Chondrocyte (in vitro differentiated cells): ENCODE measurements around the gene CHRNE. TPM values are rescaled to one million over a fixed set of nuclear protein-coding genes. Genes with fewer than 3 reads are reported as not detected.
A peak's percentile ranks its signal among the peaks of the same experiment; 100 is the strongest.

Experiments
- DNase-seq: peaks from one replicate; pipeline ENCODE4 v3.0.0; 2021; ENCODE audit warnings: mixed read lengths, low spot score
- H3K27ac Mint-ChIP-seq: one replicate; pipeline ENCODE4 v1.8.0; 2021; ENCODE audit warnings: mild to moderate bottlenecking, moderate library complexity, mixed read lengths; ENCODE audit not compliant: unreplicated experiment
- H3K27me3 Mint-ChIP-seq: 2 replicates; pipeline ENCODE4 v1.8.0; 2021; ENCODE audit warnings: low read depth, mixed read lengths
- H3K36me3 Mint-ChIP-seq: 2 replicates; pipeline ENCODE4 v1.8.0; 2021; ENCODE audit warnings: low read depth, mixed read lengths
- H3K4me1 Mint-ChIP-seq: 2 replicates; pipeline ENCODE4 v1.8.0; 2021; ENCODE audit warnings: low read depth, mild to moderate bottlenecking, mixed read lengths
- H3K4me3 Mint-ChIP-seq: one replicate; pipeline ENCODE4 v1.8.0; 2021; ENCODE audit warnings: mild to moderate bottlenecking, moderate library complexity, mixed read lengths; ENCODE audit not compliant: unreplicated experiment
- H3K9me3 Mint-ChIP-seq: 2 replicates; pipeline ENCODE4 v1.8.0; 2021; ENCODE audit warnings: low read depth, mixed read lengths
- total RNA-seq: library from RNA; stranded (reverse); gene quantifications from 3 replicates; pipeline ENCODE4 v1.2.1, GENCODE V29; 2021
- TF ChIP-seq, protein P1 (sequence below): fragments of 200-600 bp; sonication (generic); IDR thresholded peaks from 2 replicates; pipeline ENCODE4 v1.5.0; 2021; ENCODE audit warnings: antibody characterized with exemption, mild to moderate bottlenecking, moderate library complexity

Gene CHRNE
- total RNA-seq, 1 donor from 2014 or later = 0.35 TPM

DNA sequence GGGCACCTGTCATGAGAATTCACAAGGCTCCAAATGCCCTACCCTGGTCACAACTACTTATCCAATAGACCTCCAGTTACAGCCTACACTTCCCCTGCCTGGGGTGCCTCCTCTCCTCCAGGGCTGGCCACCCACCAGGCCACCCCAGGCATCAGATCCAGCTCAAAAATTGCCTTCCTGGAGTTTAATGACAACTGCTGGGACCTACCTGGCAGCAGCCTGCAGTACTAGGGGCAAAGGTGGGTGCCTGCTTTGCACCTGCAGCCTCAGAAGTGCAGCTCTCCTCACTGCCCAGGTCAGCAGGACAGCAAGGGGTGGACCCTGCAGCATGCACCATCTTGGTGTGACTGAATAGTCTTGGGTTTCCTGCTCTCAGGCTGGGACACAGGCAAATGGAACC is 32.8 kb upstream of the CHRNE start:
- TF ChIP-seq, protein P1, sequence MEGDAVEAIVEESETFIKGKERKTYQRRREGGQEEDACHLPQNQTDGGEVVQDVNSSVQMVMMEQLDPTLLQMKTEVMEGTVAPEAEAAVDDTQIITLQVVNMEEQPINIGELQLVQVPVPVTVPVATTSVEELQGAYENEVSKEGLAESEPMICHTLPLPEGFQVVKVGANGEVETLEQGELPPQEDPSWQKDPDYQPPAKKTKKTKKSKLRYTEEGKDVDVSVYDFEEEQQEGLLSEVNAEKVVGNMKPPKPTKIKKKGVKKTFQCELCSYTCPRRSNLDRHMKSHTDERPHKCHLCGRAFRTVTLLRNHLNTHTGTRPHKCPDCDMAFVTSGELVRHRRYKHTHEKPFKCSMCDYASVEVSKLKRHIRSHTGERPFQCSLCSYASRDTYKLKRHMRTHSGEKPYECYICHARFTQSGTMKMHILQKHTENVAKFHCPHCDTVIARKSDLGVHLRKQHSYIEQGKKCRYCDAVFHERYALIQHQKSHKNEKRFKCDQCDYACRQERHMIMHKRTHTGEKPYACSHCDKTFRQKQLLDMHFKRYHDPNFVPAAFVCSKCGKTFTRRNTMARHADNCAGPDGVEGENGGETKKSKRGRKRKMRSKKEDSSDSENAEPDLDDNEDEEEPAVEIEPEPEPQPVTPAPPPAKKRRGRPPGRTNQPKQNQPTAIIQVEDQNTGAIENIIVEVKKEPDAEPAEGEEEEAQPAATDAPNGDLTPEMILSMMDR = no peak
- peaks cover 23% of the 10 kb centered on the region for H3K4me1 Mint-ChIP-seq
- H3K9me3 Mint-ChIP-seq = no peaks in the 10 kb centered on the region
- H3K27me3 Mint-ChIP-seq = no peaks in the 10 kb centered on the region
- H3K4me3 Mint-ChIP-seq = no peak overlapping the region
- H3K36me3 Mint-ChIP-seq = no peaks in the 10 kb centered on the region
- no peak for DNase-seq
- H3K27ac Mint-ChIP-seq = no peak overlapping the region

DNA sequence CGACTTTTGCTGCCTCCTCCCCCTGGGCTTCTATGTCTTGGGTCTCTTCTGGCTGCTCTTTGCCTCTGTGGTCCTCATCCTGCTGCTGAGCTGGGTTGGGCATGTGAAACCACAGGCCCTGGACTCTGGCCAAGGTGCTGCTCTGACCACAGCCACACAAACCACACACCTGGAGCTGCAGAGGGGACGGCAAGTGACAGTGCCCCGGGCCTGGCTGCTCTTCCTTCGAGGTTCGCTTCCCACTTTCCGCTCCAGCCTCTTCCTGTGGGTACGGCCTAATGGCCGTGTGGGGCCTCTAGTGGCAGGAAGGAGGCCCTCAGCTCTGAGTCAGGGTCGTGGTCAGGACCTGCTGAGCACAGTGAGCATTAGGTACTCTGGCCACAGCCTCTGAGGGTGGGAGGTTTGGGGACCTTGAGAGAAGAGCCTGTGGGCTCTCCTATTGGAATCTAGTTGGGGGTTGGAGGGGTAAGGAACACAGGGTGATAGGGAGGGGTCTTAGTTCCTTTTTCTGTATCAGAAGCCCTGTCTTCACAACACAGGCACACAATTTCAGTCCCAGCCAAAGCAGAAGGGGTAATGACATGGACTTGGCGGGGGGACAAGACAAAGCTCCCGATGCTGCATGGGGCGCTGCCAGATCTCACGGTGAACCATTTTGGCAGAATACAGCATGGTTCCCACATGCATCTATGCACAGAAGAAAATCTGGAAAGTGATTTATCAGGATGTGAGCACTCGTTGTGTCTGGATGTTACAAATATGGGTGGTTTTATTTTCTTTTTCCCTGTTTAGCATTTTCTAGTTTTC is 31.5 kb upstream of the CHRNE start:
- H3K9me3 Mint-ChIP-seq = no peaks in the 10 kb centered on the region
- H3K27me3 Mint-ChIP-seq = no peaks in the 10 kb centered on the region
- H3K27ac Mint-ChIP-seq = peak overlapping the region; percentile 55
- no peak for DNase-seq
- TF ChIP-seq, protein P1 = peak; percentile 49
- H3K4me1 Mint-ChIP-seq = peaks cover 22% of the 10 kb centered on the region
- H3K36me3 Mint-ChIP-seq = no peaks in the 10 kb centered on the region
- H3K4me3 Mint-ChIP-seq = no peak overlapping the region

DNA sequence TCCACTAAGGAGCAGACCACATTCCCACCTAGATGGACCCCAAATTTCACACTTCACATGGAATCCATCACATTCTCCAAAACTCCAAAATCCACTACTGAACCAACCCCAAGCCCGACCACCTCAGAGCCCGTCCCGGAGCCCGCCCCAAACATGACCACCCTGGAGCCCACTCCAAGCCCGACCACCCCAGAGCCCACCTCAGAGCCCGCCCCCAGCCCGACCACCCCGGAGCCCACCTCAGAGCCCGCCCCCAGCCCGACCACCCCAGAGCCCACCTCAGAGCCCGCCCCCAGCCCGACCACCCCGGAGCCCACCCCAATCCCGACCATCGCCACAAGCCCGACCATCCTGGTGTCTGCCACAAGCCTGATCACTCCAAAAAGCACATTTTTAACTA is 30.7 kb upstream of the CHRNE start:
- no peak for DNase-seq
- no peak overlapping the region for H3K27ac Mint-ChIP-seq
- peaks cover 14% of the 10 kb centered on the region for H3K4me1 Mint-ChIP-seq
- no peaks in the 10 kb centered on the region for H3K27me3 Mint-ChIP-seq
- no peaks in the 10 kb centered on the region for H3K9me3 Mint-ChIP-seq
- no peak overlapping the region for H3K4me3 Mint-ChIP-seq
- H3K36me3 Mint-ChIP-seq = peaks cover 2% of the 10 kb centered on the region
- TF ChIP-seq, protein P1 = no peak

DNA sequence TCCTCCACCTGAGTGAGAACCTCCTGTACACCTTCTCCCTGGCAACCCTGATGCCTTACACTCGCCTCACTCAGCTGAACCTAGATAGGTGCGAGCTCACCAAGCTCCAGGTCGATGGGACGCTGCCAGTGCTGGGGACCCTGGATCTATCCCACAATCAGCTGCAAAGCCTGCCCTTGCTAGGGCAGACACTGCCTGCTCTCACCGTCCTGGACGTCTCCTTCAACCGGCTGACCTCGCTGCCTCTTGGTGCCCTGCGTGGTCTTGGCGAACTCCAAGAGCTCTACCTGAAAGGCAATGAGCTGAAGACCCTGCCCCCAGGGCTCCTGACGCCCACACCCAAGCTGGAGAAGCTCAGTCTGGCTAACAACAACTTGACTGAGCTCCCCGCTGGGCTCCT is 29.9 kb upstream of the CHRNE start:
- peaks cover 2% of the 10 kb centered on the region for H3K36me3 Mint-ChIP-seq
- H3K4me3 Mint-ChIP-seq = no peak overlapping the region
- H3K27me3 Mint-ChIP-seq = no peaks in the 10 kb centered on the region
- TF ChIP-seq, protein P1 = no peak
- DNase-seq = no peak
- H3K4me1 Mint-ChIP-seq = peaks cover 9% of the 10 kb centered on the region
- no peak overlapping the region for H3K27ac Mint-ChIP-seq
- H3K9me3 Mint-ChIP-seq = no peaks in the 10 kb centered on the region

DNA sequence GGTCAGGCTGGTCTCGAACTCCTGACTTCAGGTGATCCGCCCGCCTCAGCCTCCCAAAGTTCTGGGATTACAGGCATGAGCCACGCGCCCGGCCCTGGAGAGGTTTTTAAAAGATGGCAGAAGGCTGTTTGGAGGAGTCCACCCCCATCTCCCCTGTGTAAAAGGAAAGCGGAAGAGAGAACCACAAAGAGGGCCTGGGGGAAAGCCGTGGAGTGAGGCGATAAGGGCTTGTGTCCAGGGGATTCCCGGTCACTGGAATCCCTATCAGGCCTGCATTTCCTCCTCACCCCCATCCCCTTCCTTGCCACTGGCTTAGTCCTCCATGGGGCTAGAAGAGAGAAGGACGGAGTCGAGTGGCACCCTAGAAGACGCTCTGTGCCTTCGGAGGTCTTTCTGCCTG is 29.1 kb upstream of the CHRNE start, which contains the start of gene GP1BA:
TSS of gene GP1BA (plus strand) at position 315 of the 400 bp plus-strand sequence. CDS start 328 bp downstream, outside the sequence.
- Mint-ChIP-seq H3K27me3 (no peaks in the 10 kb centered on the region), H3K27ac (peak within 1 kb of the TSS; percentile 51), H3K36me3 (peaks cover 2% of the 10 kb centered on the region), H3K9me3 (no peaks in the 10 kb centered on the region), H3K4me3 (no peak within 1 kb of the TSS), H3K4me1 (peaks cover 9% of the 10 kb centered on the region)
- TF ChIP-seq, protein P1 = no peak
- no peak for DNase-seq
